Transverse colon (tissue), 4 donors: ENCODE measurements around the gene MEGF11. TPM values are rescaled to one million over a fixed set of nuclear protein-coding genes. Genes with fewer than 3 reads are reported as not detected.

Source experiments
- DNase-seq: peaks from one replicate; pipeline ENCODE4 v3.0.0-alpha.2; 2019
- H3K27ac ChIP-seq, 4 donors: fragments of 200-600 bp; sonication (generic); 2 replicates each; pipeline ENCODE4 v1.5.1; 2016 to 2018; ENCODE audit warnings: inconsistent platforms in 4 of 4
- H3K27me3 ChIP-seq: fragments of 200-600 bp; sonication (generic); 2 replicates; pipeline ENCODE4 v1.5.1; 2017; ENCODE audit warnings: inconsistent platforms
- H3K36me3 ChIP-seq, 4 donors: fragments of 200-600 bp; sonication (generic); 2 replicates each; pipeline ENCODE4 v1.5.1; 2017 to 2019; ENCODE audit warnings: inconsistent platforms in 4 of 4
- H3K4me1 ChIP-seq, 4 donors: fragments of 200-600 bp; sonication (generic); 2 replicates each; pipeline ENCODE4 v1.5.1; 2017 to 2020; ENCODE audit warnings: inconsistent platforms in 4 of 4
- H3K4me3 ChIP-seq, 4 donors: fragments of 200-600 bp; sonication (generic); 1 replicate in 1 of 4; 2 replicates in 3 of 4; pipeline versions ENCODE4 v1.5.1 to v1.6.1; 2017 to 2019; ENCODE audit warnings: inconsistent platforms in 4 of 4
- H3K9me3 ChIP-seq, 2 donors: fragments of 200-600 bp; sonication (generic); 2 replicates each; pipeline ENCODE4 v1.5.1; 2017 to 2019; ENCODE audit warnings: inconsistent platforms in 2 of 2
- CTCF ChIP-seq, 5 experiments: fragments of 200-600 bp in 3 of 5; fragments of 450-650 bp in 2 of 5; sonication (generic) in 3 of 5; IDR thresholded peaks; 1 replicate in 2 of 5; 2 replicates in 3 of 5; pipeline ENCODE4 v1.5.1; 2016 to 2017; ENCODE audit warnings: antibody characterized with exemption in 5 of 5, inconsistent platforms in 3 of 5, mild to moderate bottlenecking in 2 of 5, moderate library complexity in 1 of 5
- EP300 ChIP-seq: sonication (generic); formaldehyde crosslinking; IDR thresholded peaks from one replicate; pipeline ENCODE4 v1.6.1; 2017; ENCODE audit warnings: antibody characterized with exemption, low read depth
- POLR2A ChIP-seq: fragments of 450-650 bp; IDR thresholded peaks from one replicate; pipeline ENCODE4 v1.6.1; 2016; ENCODE audit warnings: antibody characterized with exemption, mild to moderate bottlenecking, moderate library complexity
- POLR2AphosphoS5 ChIP-seq, 3 donors: sonication (generic); formaldehyde crosslinking; IDR thresholded peaks; one replicate each; pipeline ENCODE4 v1.6.1; 2016; ENCODE audit warnings: antibody characterized with exemption in 3 of 3
- WGBS, 2 donors: methylation state at CpG; one replicate each; pipeline ENCODE4 v1.1.5; 2018; ENCODE audit warnings: low coverage in 1 of 2; 5-methylcytosine and 5-hydroxymethylcytosine counted together
- in situ Hi-C, 4 donors: fragments of 200-750 bp; cut with MboI; loops; one replicate each; pipeline versions ENCODE4 v1.15.0 to v1.15.1; 2017; ENCODE audit warnings: low sequenced_read_pairs in 3 of 4, low pct_ligation_motif_present in 1 of 4, low pct_unique_long_range_greater_than_20kb in 1 of 4
- intact Hi-C: fragments of 100-400 bp; cut with DNase I; formaldehyde crosslinking; loops from one replicate; pipeline ENCODE4 v1.15.1; 2023; ENCODE audit warnings: low total_unique reads
- total RNA-seq, 4 donors: library from RNA; depleted of rRNA; stranded (reverse); fragments of >200 nt; gene quantifications; one replicate each; pipeline ENCODE4 v1.1.0, GENCODE V29; 2016

Gene MEGF11
- total RNA-seq, 4 donors from 2014 or later, result 0.16 TPM; not detected in 3

GRCh38 chr15:66234798-66235197 is 18.8 kb downstream of the MEGF11 start:
- 43 to 69% methylated on average over 2 to 9 of the region's 9 CpGs for WGBS, 2 donors
- no peaks in the 10 kb centered on the region for H3K4me1 ChIP-seq
- peaks cover 16% of the 10 kb centered on the region for H3K27me3 ChIP-seq
- no peaks in the 10 kb centered on the region for H3K36me3 ChIP-seq
- intact Hi-C loops (no loop called here), in situ Hi-C loops (no loop called here)
- no peaks in the 10 kb centered on the region for H3K9me3 ChIP-seq
- H3K4me3 ChIP-seq, result no peak overlapping the region
- no peak overlapping the region for H3K27ac ChIP-seq
- TF ChIP-seq POLR2AphosphoS5 (IDR thresholded peaks at IDR 0.05) (no peak), EP300 (no peak), CTCF (IDR thresholded peaks at IDR 0.05) (no peak), POLR2A (no peak)
- DNase-seq, result no peak

GRCh38 chr15:66233487-66234415 is 19.8 kb downstream of the MEGF11 start:
- TF ChIP-seq POLR2AphosphoS5 (IDR thresholded peaks at IDR 0.05) (no peak), POLR2A (no peak), CTCF (IDR thresholded peaks at IDR 0.05) (no peak)
- in situ Hi-C loops, result no loop called here
- WGBS, 2 donors, result 83 to 100% methylated on average over 1 to 14 of the region's 14 CpGs
- no peaks in the 10 kb centered on the region for H3K36me3 ChIP-seq
- no peaks in the 10 kb centered on the region for H3K9me3 ChIP-seq
- no peak overlapping the region for H3K4me3 ChIP-seq
- no peaks in the 10 kb centered on the region for H3K4me1 ChIP-seq
- intact Hi-C loops, result no loop called here
- DNase-seq, result no peak
- H3K27ac ChIP-seq, result no peak overlapping the region
- peaks cover 16% of the 10 kb centered on the region for H3K27me3 ChIP-seq

- 85% methylated on average over 3 of the region's 3 CpGs; no CpG with 5 or more reads in 1 of the 2 donors for WGBS, 2 donors
- Histone ChIP-seq H3K27me3 (peaks cover 16% of the 10 kb centered on the region), H3K9me3 (no peaks in the 10 kb centered on the region), H3K27ac (no peak overlapping the region), H3K4me1 (no peaks in the 10 kb centered on the region), H3K36me3 (no peaks in the 10 kb centered on the region), H3K4me3 (no peak overlapping the region)
- in situ Hi-C loops, result no loop called here
- DNase-seq, result no peak
- intact Hi-C loops, result no loop called here
- no peak for TF ChIP-seq CTCF (IDR thresholded peaks at IDR 0.05)
Observed at GRCh38 chr15:66232267-66232625, 21.3 kb downstream of the MEGF11 start.

- no peak overlapping the region for H3K27ac ChIP-seq
- WGBS, 2 donors, result 81 to 97% methylated on average over 3 to 8 of the region's 8 CpGs
Observed at GRCh38 chr15:66231394-66232266, 21.9 kb downstream of the MEGF11 start.

More at GRCh38 chr15:66231394-66232266, 21.9 kb downstream of the MEGF11 start:
- no peak for DNase-seq
- no peak overlapping the region for H3K4me3 ChIP-seq
- TF ChIP-seq POLR2A (no peak), CTCF (IDR thresholded peaks at IDR 0.05) (no peak), EP300 (no peak), POLR2AphosphoS5 (IDR thresholded peaks at IDR 0.05) (no peak)
- peaks cover 16% of the 10 kb centered on the region for H3K27me3 ChIP-seq
- H3K4me1 ChIP-seq, result no peaks in the 10 kb centered on the region
- intact Hi-C loops, result no loop called here
- H3K9me3 ChIP-seq, result no peaks in the 10 kb centered on the region
- in situ Hi-C loops, result no loop called here
- no peaks in the 10 kb centered on the region for H3K36me3 ChIP-seq
